Neuronal stem cell (in vitro differentiated cells): ENCODE measurements around the gene ATP6V0D1.
"Not testable (repeated sequence)": the region's sequence is repeated elsewhere in the genome, so short reads cannot be mapped to it uniquely, and the experiment has no call there.

Experiments
- DNase-seq: peaks from one replicate; pipeline ENCODE4 v3.0.0-alpha.2; 2013; ENCODE audit warnings: low spot score
- H2AFZ ChIP-seq: one replicate; pipeline ENCODE4 v1.6.1; 2013; ENCODE audit warnings: mild to moderate bottlenecking, low read length, inconsistent platforms
- H2AK5ac ChIP-seq: 2 replicates; pipeline ENCODE4 v1.6.1; 2013; ENCODE audit warnings: low read depth, mild to moderate bottlenecking, inconsistent platforms, low read length, moderate library complexity, mixed read lengths
- H2BK120ac ChIP-seq: 2 replicates; pipeline ENCODE4 v1.6.1; 2013; ENCODE audit warnings: low read depth, mild to moderate bottlenecking, inconsistent platforms, low read length, moderate library complexity, mixed read lengths
- H2BK12ac ChIP-seq: one replicate; pipeline ENCODE4 v1.6.1; 2013; ENCODE audit warnings: low read length, inconsistent platforms
- H2BK15ac ChIP-seq: 2 replicates; pipeline ENCODE4 v1.6.1; 2013; ENCODE audit warnings: mild to moderate bottlenecking, low read length, inconsistent platforms, mixed read lengths
- H2BK5ac ChIP-seq: one replicate; pipeline ENCODE4 v1.6.1; 2013; ENCODE audit warnings: inconsistent platforms, mild to moderate bottlenecking, low read length, moderate library complexity
- H3K14ac ChIP-seq: one replicate; pipeline ENCODE4 v1.6.1; 2013; ENCODE audit warnings: low read length, inconsistent platforms
- H3K18ac ChIP-seq: 2 replicates; pipeline ENCODE4 v1.6.1; 2013; ENCODE audit warnings: low read length, inconsistent platforms
- H3K23ac ChIP-seq: 2 replicates; pipeline ENCODE4 v1.6.1; 2013; ENCODE audit warnings: low read depth, mild to moderate bottlenecking, mixed read lengths, low read length, inconsistent platforms; ENCODE audit not compliant: poor library complexity
- H3K27ac ChIP-seq: replicated peaks from 3 replicates; pipeline ENCODE4 v1.5.1; 2013; ENCODE audit warnings: low read length, inconsistent platforms
- H3K27me3 ChIP-seq, 3 experiments: 2 replicates each; pipeline ENCODE4 v1.6.1; 2013; ENCODE audit warnings: low read length in 3 of 3, mild to moderate bottlenecking in 2 of 3, inconsistent platforms in 1 of 3, low read depth in 1 of 3, mixed read lengths in 1 of 3, moderate library complexity in 1 of 3; ENCODE audit not compliant: control insufficient read depth in 3 of 3, insufficient read depth in 3 of 3
- H3K36me3 ChIP-seq, 2 donors: replicated peaks in 1 of 2; 2 replicates each; pipeline ENCODE4 v1.6.1; 2013; ENCODE audit warnings: low read length in 2 of 2; ENCODE audit not compliant: control insufficient read depth in 2 of 2, insufficient read depth in 2 of 2
- H3K4ac ChIP-seq: 2 replicates; pipeline ENCODE4 v1.6.1; 2013; ENCODE audit warnings: inconsistent platforms, mild to moderate bottlenecking, low read length, moderate library complexity
- H3K4me1 ChIP-seq, 2 donors: 1 replicate in 1 of 2; 2 replicates in 1 of 2; pipeline ENCODE4 v1.6.1; 2013; ENCODE audit warnings: low read length in 2 of 2, low read depth in 1 of 2; ENCODE audit not compliant: control insufficient read depth in 2 of 2, insufficient read depth in 1 of 2
- H3K4me2 ChIP-seq: one replicate; pipeline ENCODE4 v1.6.1; 2013; ENCODE audit warnings: mild to moderate bottlenecking, low read length, inconsistent platforms; ENCODE audit not compliant: insufficient read depth, poor library complexity, severe bottlenecking
- H3K4me3 ChIP-seq, 2 donors: 2 replicates each; pipeline ENCODE4 v1.5.1; 2013; ENCODE audit warnings: low read length in 2 of 2, mild to moderate bottlenecking in 2 of 2, inconsistent platforms in 1 of 2, moderate library complexity in 1 of 2
- H3K79me1 ChIP-seq: one replicate; pipeline ENCODE4 v1.6.1; 2013; ENCODE audit warnings: low read depth, mild to moderate bottlenecking, inconsistent platforms, low read length, moderate library complexity
- H3K9ac ChIP-seq: one replicate; pipeline ENCODE4 v1.6.1; 2013; ENCODE audit warnings: mild to moderate bottlenecking, low read depth, low read length, inconsistent platforms; ENCODE audit not compliant: poor library complexity
- H3K9me3 ChIP-seq, 2 donors: replicated peaks in 1 of 2; 2 replicates each; pipeline versions ENCODE3 to v1.6.1; 2013; ENCODE audit warnings: low read length in 2 of 2, mild to moderate bottlenecking in 2 of 2, inconsistent platforms in 1 of 2, low read depth in 1 of 2, mixed read lengths in 1 of 2, moderate library complexity in 1 of 2; ENCODE audit not compliant: control insufficient read depth in 2 of 2, insufficient read depth in 1 of 2
- H4K8ac ChIP-seq: one replicate; pipeline ENCODE4 v1.6.1; 2013; ENCODE audit warnings: low read depth, mild to moderate bottlenecking, inconsistent platforms, low read length, moderate library complexity
- H4K91ac ChIP-seq: one replicate; pipeline ENCODE4 v1.6.1; 2013; ENCODE audit warnings: low read length, low read depth, mild to moderate bottlenecking, inconsistent platforms; ENCODE audit not compliant: poor library complexity
- WGBS, 2 donors: extraction: QIAGEN DNeasy Blood & Tissue Kit; methylation state at CpG; one replicate each; pipeline ENCODE4 v1.1.7; 2013; ENCODE audit warnings: missing lambda C conversion rate in 2 of 2, mixed read lengths in 1 of 2; ENCODE audit not compliant: insufficient read length in 2 of 2, insufficient replicate concordance in 1 of 2; ENCODE audit errors: extremely low coverage in 2 of 2; 5-methylcytosine and 5-hydroxymethylcytosine counted together

The ATP6V0D1 gene

GRCh38 chr16:67499106-67499505 is 18.1 kb upstream of the ATP6V0D1 start:
- Histone ChIP-seq H4K8ac (no peak overlapping the region), H3K4me3 (no peak overlapping the region), H3K36me3 (peaks cover 0 to 13% of the 10 kb centered on the region in 2 donors)

GRCh38 chr16:67490335-67491096 is 9.6 kb upstream of the ATP6V0D1 start:
- DNase-seq, result no peak
- Histone ChIP-seq H2AFZ (no peak overlapping the region), H3K9ac (no peak overlapping the region), H2BK120ac (no peak overlapping the region), H2BK5ac (no peak overlapping the region), H3K23ac (no peak overlapping the region), H3K4me1 (peaks cover 5 to 8% of the 10 kb centered on the region in 2 donors), H3K14ac (no peak overlapping the region), H2BK15ac (no peak overlapping the region), H3K4me2 (no peak overlapping the region), H3K4me3 (no peak overlapping the region), H3K79me1 (no peaks in the 10 kb centered on the region), H3K36me3 (peaks cover 0 to 12% of the 10 kb centered on the region in 2 donors), H4K91ac (no peak overlapping the region), H3K4ac (no peak overlapping the region), H2BK12ac (no peak overlapping the region), H3K27me3 (no peaks in the 10 kb centered on the region), H3K18ac (no peak overlapping the region), H2AK5ac (no peak overlapping the region), H3K9me3 (no peaks in the 10 kb centered on the region), H3K27ac (no peak overlapping the region), H4K8ac (no peak overlapping the region)
- WGBS, 2 donors, result no CpG with 5 or more reads among the region's 8 CpGs

More at GRCh38 chr16:67499106-67499505, 18.1 kb upstream of the ATP6V0D1 start:
- Histone ChIP-seq H3K27me3 (no peaks in the 10 kb centered on the region), H3K18ac (no peak overlapping the region), H4K91ac (no peak overlapping the region), H2BK5ac (no peak overlapping the region), H2BK15ac (no peak overlapping the region), H2AFZ (no peak overlapping the region), H2BK12ac (peak overlapping the region; percentile 6), H3K9ac (peak overlapping the region; percentile 30), H2AK5ac (peak overlapping the region; percentile 20), H3K4ac (peak overlapping the region; percentile 29), H3K14ac (no peak overlapping the region), H3K9me3 (no peaks in the 10 kb centered on the region), H3K4me2 (no peak overlapping the region), H2BK120ac (no peak overlapping the region), H3K79me1 (peaks cover 2% of the 10 kb centered on the region), H3K23ac (no peak overlapping the region), H3K27ac (no peak overlapping the region), H3K4me1 (no peaks in the 10 kb centered on the region)
- no CpG with 5 or more reads among the region's 4 CpGs for WGBS, 2 donors
- no peak for DNase-seq

- no peaks in the 10 kb centered on the region for H3K27me3 ChIP-seq
- H3K14ac ChIP-seq, result no peak overlapping the region
- no peak overlapping the region for H2BK15ac ChIP-seq
- peaks cover 0 to 16% of the 10 kb centered on the region in 2 donors for H3K36me3 ChIP-seq
- no peaks in the 10 kb centered on the region for H3K9me3 ChIP-seq
- H3K79me1 ChIP-seq, result no peaks in the 10 kb centered on the region
- H3K23ac ChIP-seq, result no peak overlapping the region
- H3K9ac ChIP-seq, result peak overlapping the region; percentile 61
- peak overlapping the region; percentile 12 for H3K18ac ChIP-seq
- no peak overlapping the region for H3K4me3 ChIP-seq
- no peak overlapping the region for H2BK120ac ChIP-seq
- no peak overlapping the region for H2BK12ac ChIP-seq
- H2AK5ac ChIP-seq, result no peak overlapping the region
- H3K4me2 ChIP-seq, result no peak overlapping the region
- no peak for DNase-seq
- peak overlapping the region; percentile 37 for H2AFZ ChIP-seq
- H3K27ac ChIP-seq, result peak overlapping the region; percentile 20
- no peak overlapping the region for H3K4ac ChIP-seq
- H3K4me1 ChIP-seq, result peaks cover 5 to 8% of the 10 kb centered on the region in 2 donors
- WGBS, 2 donors, result no CpG with 5 or more reads among the region's 4 CpGs
- no peak overlapping the region for H4K91ac ChIP-seq
- no peak overlapping the region for H4K8ac ChIP-seq
- H2BK5ac ChIP-seq, result no peak overlapping the region
Observed at GRCh38 chr16:67489401-67490083, 8.6 kb upstream of the ATP6V0D1 start.

GRCh38 chr16:67487561-67487960 is 6.6 kb upstream of the ATP6V0D1 start:
- H3K36me3 ChIP-seq, result peaks cover 0 to 16% of the 10 kb centered on the region in 2 donors
- H4K8ac ChIP-seq, H2BK120ac ChIP-seq, H3K18ac ChIP-seq, H2BK5ac ChIP-seq, H2AFZ ChIP-seq, H3K27ac ChIP-seq, H3K9me3 ChIP-seq, H3K4me2 ChIP-seq, H3K4me1 ChIP-seq, H3K27me3 ChIP-seq, H3K9ac ChIP-seq, H2BK12ac ChIP-seq, H3K23ac ChIP-seq, H3K4ac ChIP-seq, H3K14ac ChIP-seq, H2BK15ac ChIP-seq, H4K91ac ChIP-seq, H2AK5ac ChIP-seq, DNase-seq, H3K79me1 ChIP-seq, H3K4me3 ChIP-seq: not testable (repeated sequence)
- WGBS, 2 donors, result no CpG with 5 or more reads among the region's 4 CpGs
